ENCODE data around the gene DGKB.

The DGKB gene

DNA sequence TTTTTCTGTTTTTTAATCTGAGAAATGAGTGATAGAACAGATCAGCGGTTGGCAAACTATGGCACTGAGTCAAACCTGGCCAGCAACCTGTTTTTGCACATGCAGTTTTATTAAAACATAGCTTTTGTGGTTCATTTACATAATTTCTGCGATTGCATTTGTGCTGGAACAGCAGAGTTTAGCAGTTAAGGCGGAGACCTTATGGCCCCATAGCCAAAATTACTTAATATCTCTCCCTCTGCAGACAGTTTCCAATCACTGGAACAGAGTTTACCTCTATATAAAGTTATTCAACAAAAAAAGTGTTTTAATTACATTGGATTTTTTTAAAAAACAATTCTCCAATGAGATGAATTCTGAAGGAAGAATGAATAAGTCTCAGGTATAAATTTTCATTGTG is 212.1 kb downstream of the DGKB start:
- no peak for TF ChIP-seq TEAD4 (IDR thresholded peaks at IDR 0.05)
- TF ChIP-seq RAD21 (IDR thresholded peaks at IDR 0.05; ENCODE audit: low read depth): no peak
- no peak for TF ChIP-seq YY1 (IDR thresholded peaks at IDR 0.05; ENCODE audit: low read depth)
- TF ChIP-seq ZBTB7A (IDR thresholded peaks at IDR 0.05; ENCODE audit: low read depth): no peak
- no peak for TF ChIP-seq REST (IDR thresholded peaks at IDR 0.05; ENCODE audit: low read depth)
- TF ChIP-seq CEBPB (IDR thresholded peaks at IDR 0.05): no peak
- no peak for TF ChIP-seq EGR1 (IDR thresholded peaks at IDR 0.05)
- no peak for TF ChIP-seq MAX (IDR thresholded peaks at IDR 0.05)
- no peak for TF ChIP-seq FOXM1 (IDR thresholded peaks at IDR 0.05; ENCODE audit: borderline replicate concordance, low read depth)
- TF ChIP-seq EP300 (IDR thresholded peaks at IDR 0.05; ENCODE audit: borderline replicate concordance): no peak

DNA sequence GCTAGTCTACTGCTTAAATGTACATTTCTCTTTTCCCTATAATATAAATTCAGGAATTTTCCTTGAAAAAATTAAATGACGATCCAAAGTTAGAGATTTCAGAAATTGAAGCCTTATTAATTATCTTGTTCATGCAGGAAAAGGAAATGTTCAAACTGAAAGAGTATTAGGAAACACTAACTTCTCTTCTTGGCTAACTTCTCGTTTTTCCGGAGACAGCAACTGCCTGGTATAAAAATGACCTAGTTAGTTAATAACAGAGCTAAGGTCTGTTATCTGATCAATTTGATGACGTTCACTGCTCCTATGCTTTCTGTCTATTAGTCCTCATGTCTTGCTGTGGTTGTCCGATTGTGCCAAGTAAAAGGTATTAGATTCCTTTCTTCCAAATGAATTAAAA is 212.5 kb downstream of the DGKB start:
- TF ChIP-seq USF1 (IDR thresholded peaks at IDR 0.05) (no peak), NFIC (IDR thresholded peaks at IDR 0.05) (no peak), ZBTB7A (IDR thresholded peaks at IDR 0.05; ENCODE audit: low read depth) (no peak), MAX (IDR thresholded peaks at IDR 0.05) (no peak), EGR1 (IDR thresholded peaks at IDR 0.05) (no peak), FOXM1 (IDR thresholded peaks at IDR 0.05; ENCODE audit: borderline replicate concordance, low read depth) (no peak), TAF1 (IDR thresholded peaks at IDR 0.05; ENCODE audit: low read depth) (no peak), EP300 (IDR thresholded peaks at IDR 0.05; ENCODE audit: borderline replicate concordance) (no peak), REST (IDR thresholded peaks at IDR 0.05; ENCODE audit: low read depth) (no peak), CREB1 (IDR thresholded peaks at IDR 0.05; ENCODE audit: low read depth) (no peak), YY1 (IDR thresholded peaks at IDR 0.05; ENCODE audit: low read depth) (no peak), TCF12 (IDR thresholded peaks at IDR 0.05; ENCODE audit: low read depth) (no peak), CEBPB (IDR thresholded peaks at IDR 0.05) (no peak), TEAD4 (IDR thresholded peaks at IDR 0.05) (no peak), RAD21 (IDR thresholded peaks at IDR 0.05; ENCODE audit: low read depth) (no peak)

- no peak for TF ChIP-seq EGR1 (IDR thresholded peaks at IDR 0.05)
- TF ChIP-seq REST (IDR thresholded peaks at IDR 0.05; ENCODE audit: low read depth): no peak
- no peak for TF ChIP-seq USF1 (IDR thresholded peaks at IDR 0.05)
- no peak for TF ChIP-seq MAX (IDR thresholded peaks at IDR 0.05)
- no peak for TF ChIP-seq TAF1 (IDR thresholded peaks at IDR 0.05; ENCODE audit: low read depth)
- no peak for TF ChIP-seq TEAD4 (IDR thresholded peaks at IDR 0.05)
- no peak for TF ChIP-seq NFIC (IDR thresholded peaks at IDR 0.05)
- no peak for TF ChIP-seq EP300 (IDR thresholded peaks at IDR 0.05; ENCODE audit: borderline replicate concordance)
- TF ChIP-seq TCF12 (IDR thresholded peaks at IDR 0.05; ENCODE audit: low read depth): no peak
- TF ChIP-seq CEBPB (IDR thresholded peaks at IDR 0.05): no peak
- no peak for TF ChIP-seq FOXM1 (IDR thresholded peaks at IDR 0.05; ENCODE audit: borderline replicate concordance, low read depth)
- no peak for TF ChIP-seq YY1 (IDR thresholded peaks at IDR 0.05; ENCODE audit: low read depth)
- no peak for TF ChIP-seq ZBTB7A (IDR thresholded peaks at IDR 0.05; ENCODE audit: low read depth)
- no peak for TF ChIP-seq CREB1 (IDR thresholded peaks at IDR 0.05; ENCODE audit: low read depth)
- no peak for TF ChIP-seq RAD21 (IDR thresholded peaks at IDR 0.05; ENCODE audit: low read depth)
Measured at GRCh38 chr7:14688208-14688607, 214.3 kb downstream of the DGKB start.

DNA sequence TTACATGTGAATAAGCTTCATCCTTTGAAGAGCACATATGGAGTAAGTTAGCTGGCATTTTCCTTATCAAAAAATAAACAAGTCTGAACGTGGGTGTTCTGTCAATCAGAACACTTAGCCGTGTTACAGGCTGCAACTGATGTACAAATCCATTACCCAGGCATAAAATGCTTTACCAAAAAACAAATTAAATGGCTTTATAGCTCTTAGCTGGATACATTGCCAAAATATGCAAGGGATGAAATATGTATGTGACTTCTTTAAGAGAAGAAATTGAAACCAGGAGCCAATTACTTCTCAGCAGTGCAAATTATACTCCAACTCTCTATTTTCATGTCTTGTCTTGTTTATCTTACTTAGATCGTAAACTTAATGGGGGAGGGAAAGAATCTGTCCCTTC is 214.8 kb downstream of the DGKB start:
- TF ChIP-seq TAF1 (IDR thresholded peaks at IDR 0.05; ENCODE audit: low read depth) (no peak), EP300 (IDR thresholded peaks at IDR 0.05; ENCODE audit: borderline replicate concordance) (no peak), ZBTB7A (IDR thresholded peaks at IDR 0.05; ENCODE audit: low read depth) (no peak), TCF12 (IDR thresholded peaks at IDR 0.05; ENCODE audit: low read depth) (no peak), REST (IDR thresholded peaks at IDR 0.05; ENCODE audit: low read depth) (no peak), USF1 (IDR thresholded peaks at IDR 0.05) (no peak), RAD21 (IDR thresholded peaks at IDR 0.05; ENCODE audit: low read depth) (no peak), EGR1 (IDR thresholded peaks at IDR 0.05) (no peak), FOXM1 (IDR thresholded peaks at IDR 0.05; ENCODE audit: borderline replicate concordance, low read depth) (no peak), CEBPB (IDR thresholded peaks at IDR 0.05) (no peak), YY1 (IDR thresholded peaks at IDR 0.05; ENCODE audit: low read depth) (no peak), CREB1 (IDR thresholded peaks at IDR 0.05; ENCODE audit: low read depth) (no peak), NFIC (IDR thresholded peaks at IDR 0.05) (no peak), TEAD4 (IDR thresholded peaks at IDR 0.05) (no peak), MAX (IDR thresholded peaks at IDR 0.05) (no peak)

All from Ishikawa (cell line).